Ishikawa (cell line): ENCODE data around the gene C9orf43.
A peak's percentile ranks its signal among the peaks of the same experiment; 100 is the strongest.

Source experiments
- CEBPB ChIP-seq: IDR thresholded peaks from 2 replicates; pipeline ENCODE4 v1.6.1; 2012
- CREB1 ChIP-seq: IDR thresholded peaks from 2 replicates; pipeline ENCODE4 v1.6.1; 2012; ENCODE audit warnings: low read depth
- EGR1 ChIP-seq: IDR thresholded peaks from 2 replicates; pipeline ENCODE4 v1.6.1; 2012
- EP300 ChIP-seq: IDR thresholded peaks from 2 replicates; pipeline ENCODE4 v1.6.1; 2012; ENCODE audit warnings: borderline replicate concordance
- FOXM1 ChIP-seq: IDR thresholded peaks from 2 replicates; pipeline ENCODE4 v1.6.1; 2012; ENCODE audit warnings: low read depth, borderline replicate concordance
- NFIC ChIP-seq: IDR thresholded peaks from 2 replicates; pipeline ENCODE4 v1.6.1; 2012
- RAD21 ChIP-seq: IDR thresholded peaks from 2 replicates; pipeline ENCODE4 v1.6.1; 2012; ENCODE audit warnings: low read depth
- TAF1 ChIP-seq: IDR thresholded peaks from 2 replicates; pipeline ENCODE4 v1.6.1; 2012; ENCODE audit warnings: low read depth, mild to moderate bottlenecking
- TCF12 ChIP-seq: IDR thresholded peaks from 2 replicates; pipeline ENCODE4 v1.6.1; 2012; ENCODE audit warnings: low read depth
- TEAD4 ChIP-seq: IDR thresholded peaks from 2 replicates; pipeline ENCODE4 v1.6.1; 2012
- USF1 ChIP-seq: IDR thresholded peaks from 2 replicates; pipeline ENCODE4 v1.6.1; 2012
- YY1 ChIP-seq: IDR thresholded peaks from 2 replicates; pipeline ENCODE4 v1.6.1; 2012; ENCODE audit warnings: low read depth
- ZBTB7A ChIP-seq: IDR thresholded peaks from 2 replicates; pipeline ENCODE4 v1.6.1; 2012; ENCODE audit warnings: low read depth
- TF ChIP-seq, protein P1 (sequence below): IDR thresholded peaks from 2 replicates; pipeline ENCODE4 v1.6.1; 2012
- TF ChIP-seq, protein P2 (sequence below): IDR thresholded peaks from 2 replicates; pipeline ENCODE4 v1.6.1; 2012; ENCODE audit warnings: low read depth, mild to moderate bottlenecking

Gene C9orf43

GRCh38 chr9:113373676-113374392 lies 36.7 kb upstream of the C9orf43 start:
- TF ChIP-seq TEAD4: no peak
- TF ChIP-seq, protein P1, sequence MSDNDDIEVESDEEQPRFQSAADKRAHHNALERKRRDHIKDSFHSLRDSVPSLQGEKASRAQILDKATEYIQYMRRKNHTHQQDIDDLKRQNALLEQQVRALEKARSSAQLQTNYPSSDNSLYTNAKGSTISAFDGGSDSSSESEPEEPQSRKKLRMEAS: no peak
- no peak for TF ChIP-seq TCF12
- TF ChIP-seq CREB1: no peak
- no peak for TF ChIP-seq EGR1
- no peak for TF ChIP-seq ZBTB7A

DNA sequence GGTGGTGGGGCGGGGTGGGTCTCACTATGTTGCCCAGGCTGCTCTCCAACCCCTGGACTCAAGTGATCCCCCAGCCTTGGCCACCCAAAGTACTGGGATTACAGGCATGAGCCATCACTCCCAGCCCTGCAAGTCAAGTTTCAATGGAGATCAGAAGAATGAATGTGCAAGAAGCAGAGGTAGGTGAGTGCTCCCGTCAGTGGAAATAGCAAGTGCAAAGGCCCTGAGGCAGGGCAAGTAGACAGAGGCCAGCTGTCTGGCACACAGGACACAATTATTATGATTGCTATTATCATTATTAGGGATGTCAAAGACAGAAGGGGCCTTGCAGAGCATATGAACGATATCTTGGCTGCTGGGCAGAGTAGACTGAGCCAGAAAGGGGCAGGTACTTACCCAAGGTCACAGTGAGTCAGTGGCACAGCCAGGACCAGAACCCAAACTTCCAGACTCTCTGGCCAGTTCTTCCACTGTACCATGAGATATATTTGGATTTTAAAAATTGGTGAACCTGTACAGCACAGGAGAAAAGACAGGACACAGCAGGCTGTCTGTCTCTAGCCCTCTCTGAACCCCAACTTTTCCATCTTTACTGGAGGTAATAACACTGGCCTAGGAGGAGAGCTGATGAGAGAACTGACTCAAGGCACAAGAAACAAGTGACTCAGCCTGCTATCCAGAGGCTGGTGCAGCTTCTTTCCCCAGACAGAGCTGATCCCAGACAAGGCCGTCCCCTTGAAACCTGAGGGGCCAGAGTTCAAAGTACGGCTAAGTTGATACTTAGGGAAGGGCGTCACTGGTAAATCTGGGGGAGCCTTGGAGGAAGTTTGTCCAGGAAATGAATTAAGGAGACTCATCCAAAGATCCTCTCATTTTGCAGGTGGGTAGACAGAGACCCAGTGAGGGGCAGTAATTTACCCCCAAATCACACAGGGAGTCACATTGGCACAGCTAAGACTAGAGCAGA lies 35.2 kb upstream of the C9orf43 start:
- TF ChIP-seq, protein P1: no peak
- TF ChIP-seq TCF12: no peak

GRCh38 chr9:113376634-113377567 lies 33.6 kb upstream of the C9orf43 start, which contains the start of gene HDHD3:
TSS of gene HDHD3 (minus strand) at chr9:113376986. CDS start at chr9:113374354, 2,632 bp downstream.
- no peak for TF ChIP-seq FOXM1
- TF ChIP-seq NFIC: no peak
- peak; percentile 70 for TF ChIP-seq ZBTB7A
- no peak for TF ChIP-seq EGR1
- no peak for TF ChIP-seq CREB1
- TF ChIP-seq RAD21: no peak
- no peak for TF ChIP-seq EP300
- no peak for TF ChIP-seq YY1
- TF ChIP-seq TCF12: no peak
- TF ChIP-seq, protein P1: peak; percentile 42
- peak; percentile 41; the same call in 1 of the 2 replicates for TF ChIP-seq USF1
- TF ChIP-seq TAF1: peak; percentile 64; the same call in 1 of the 2 replicates
- TF ChIP-seq, protein P2, sequence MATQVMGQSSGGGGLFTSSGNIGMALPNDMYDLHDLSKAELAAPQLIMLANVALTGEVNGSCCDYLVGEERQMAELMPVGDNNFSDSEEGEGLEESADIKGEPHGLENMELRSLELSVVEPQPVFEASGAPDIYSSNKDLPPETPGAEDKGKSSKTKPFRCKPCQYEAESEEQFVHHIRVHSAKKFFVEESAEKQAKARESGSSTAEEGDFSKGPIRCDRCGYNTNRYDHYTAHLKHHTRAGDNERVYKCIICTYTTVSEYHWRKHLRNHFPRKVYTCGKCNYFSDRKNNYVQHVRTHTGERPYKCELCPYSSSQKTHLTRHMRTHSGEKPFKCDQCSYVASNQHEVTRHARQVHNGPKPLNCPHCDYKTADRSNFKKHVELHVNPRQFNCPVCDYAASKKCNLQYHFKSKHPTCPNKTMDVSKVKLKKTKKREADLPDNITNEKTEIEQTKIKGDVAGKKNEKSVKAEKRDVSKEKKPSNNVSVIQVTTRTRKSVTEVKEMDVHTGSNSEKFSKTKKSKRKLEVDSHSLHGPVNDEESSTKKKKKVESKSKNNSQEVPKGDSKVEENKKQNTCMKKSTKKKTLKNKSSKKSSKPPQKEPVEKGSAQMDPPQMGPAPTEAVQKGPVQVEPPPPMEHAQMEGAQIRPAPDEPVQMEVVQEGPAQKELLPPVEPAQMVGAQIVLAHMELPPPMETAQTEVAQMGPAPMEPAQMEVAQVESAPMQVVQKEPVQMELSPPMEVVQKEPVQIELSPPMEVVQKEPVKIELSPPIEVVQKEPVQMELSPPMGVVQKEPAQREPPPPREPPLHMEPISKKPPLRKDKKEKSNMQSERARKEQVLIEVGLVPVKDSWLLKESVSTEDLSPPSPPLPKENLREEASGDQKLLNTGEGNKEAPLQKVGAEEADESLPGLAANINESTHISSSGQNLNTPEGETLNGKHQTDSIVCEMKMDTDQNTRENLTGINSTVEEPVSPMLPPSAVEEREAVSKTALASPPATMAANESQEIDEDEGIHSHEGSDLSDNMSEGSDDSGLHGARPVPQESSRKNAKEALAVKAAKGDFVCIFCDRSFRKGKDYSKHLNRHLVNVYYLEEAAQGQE: no peak
- no peak for TF ChIP-seq TEAD4

GRCh38 chr9:113380869-113381378 lies 29.6 kb upstream of the C9orf43 start:
- TF ChIP-seq TCF12: no peak
- TF ChIP-seq TAF1: no peak
- TF ChIP-seq EP300: no peak
- TF ChIP-seq, protein P1: no peak
- TF ChIP-seq USF1: no peak
- no peak for TF ChIP-seq RAD21
- no peak for TF ChIP-seq EGR1
- TF ChIP-seq FOXM1: no peak
- TF ChIP-seq YY1: no peak
- TF ChIP-seq ZBTB7A: no peak
- no peak for TF ChIP-seq CEBPB
- TF ChIP-seq CREB1: no peak
- TF ChIP-seq, protein P2: no peak
- no peak for TF ChIP-seq NFIC
